HepG2 (cell line): Measurements from ENCODE around the gene SELENOT. TPM values are rescaled to one million over a fixed set of nuclear protein-coding genes. Genes with fewer than 3 reads are reported as not detected.

Experiments
- CCDC6 ChIP-seq: sonication (generic); formaldehyde crosslinking; IDR thresholded peaks from 2 replicates; pipeline ENCODE4 v1.8.1; 2022; ENCODE audit warnings: mild to moderate bottlenecking, missing genetic modification reagents, moderate library complexity
- HOXA3 ChIP-seq: sonication (generic); formaldehyde crosslinking; IDR thresholded peaks from 2 replicates; pipeline ENCODE4 v1.5.0; 2020; ENCODE audit warnings: missing genetic modification reagents
- ISX ChIP-seq: sonication (generic); formaldehyde crosslinking; conservative IDR thresholded peaks from 2 replicates; pipeline ENCODE4 v1.5.0; 2020; ENCODE audit warnings: missing genetic modification reagents
- MAFK ChIP-seq, 2 experiments: IDR thresholded peaks in 1 of 2; conservative IDR thresholded peaks in 1 of 2; 2 replicates each; pipeline ENCODE4 v1.6.1; 2011; ENCODE audit warnings: improper control_type of control experiment in 2 of 2, low read length in 2 of 2
- MAZ ChIP-seq, 2 experiments: sonication (generic) in 1 of 2; formaldehyde crosslinking in 1 of 2; IDR thresholded peaks; 2 replicates each; pipeline versions ENCODE4 v1.5.0 to v1.6.1; 2012 to 2020; ENCODE audit warnings: low read depth in 2 of 2, mild to moderate bottlenecking in 2 of 2, borderline replicate concordance in 1 of 2, improper control_type of control experiment in 1 of 2, low read length in 1 of 2, missing genetic modification reagents in 1 of 2, moderate library complexity in 1 of 2
- MTA3 ChIP-seq: sonication (generic); formaldehyde crosslinking; IDR thresholded peaks from 2 replicates; pipeline ENCODE4 v1.4.0; 2020; ENCODE audit warnings: missing genetic modification reagents
- MYC ChIP-seq: sonication (generic); formaldehyde crosslinking; IDR thresholded peaks from 2 replicates; pipeline ENCODE4 v1.9.0; 2021; ENCODE audit warnings: missing genetic modification reagents, borderline replicate concordance
- ZNF446 ChIP-seq: sonication (generic); formaldehyde crosslinking; IDR thresholded peaks from 2 replicates; pipeline ENCODE4 v1.5.0; 2020; ENCODE audit warnings: mild to moderate bottlenecking, missing genetic modification reagents
- ZNF816 ChIP-seq: sonication (generic); formaldehyde crosslinking; IDR thresholded peaks from 2 replicates; pipeline ENCODE4 v1.8.0; 2022; ENCODE audit warnings: missing genetic modification reagents, mild to moderate bottlenecking, borderline replicate concordance
- ZSCAN9 ChIP-seq: IDR thresholded peaks from 2 replicates; pipeline ENCODE4 v1.6.1; 2016; ENCODE audit warnings: borderline replicate concordance
- polyA plus RNA-seq, 8 experiments: library from polyadenylated mRNA; depleted of rRNA in 3 of 8; stranded (reverse) in 7 of 8; unstranded in 1 of 8; fragments of >200 nt; fragmentation: Illumina TruSeq in 4 of 8; extraction: Trizol in 4 of 8; gene quantifications; 2 replicates each; pipeline versions ENCODE4 v1.2.1 to v1.2.3, GENCODE V29; 2011 to 2016; ENCODE audit warnings: low read depth in 4 of 8, missing spikeins in 1 of 8, mixed read lengths in 1 of 8; ENCODE audit not compliant: insufficient read depth in 1 of 8
- total RNA-seq, 5 experiments: library from RNA; depleted of rRNA; stranded (reverse); fragments of >200 nt; fragmentation: Illumina TruSeq; extraction: Trizol; gene quantifications; 2 replicates each; pipeline ENCODE4 v1.2.3, GENCODE V29; 2016; ENCODE audit warnings: low read depth in 1 of 5
- TF ChIP-seq, protein P1 (sequence below): sonication (generic); formaldehyde crosslinking; IDR thresholded peaks from 2 replicates; pipeline ENCODE4 v1.4.0; 2020; ENCODE audit warnings: missing genetic modification reagents, borderline replicate concordance
- TF ChIP-seq, protein P2 (sequence below): fragments of 450-650 bp; IDR thresholded peaks from 2 replicates; pipeline ENCODE4 v1.6.1; 2017; ENCODE audit warnings: mild to moderate bottlenecking
- TF ChIP-seq, protein P3 (sequence below), 2 experiments: fragments of 450-650 bp in 1 of 2; sonication (generic) in 1 of 2; formaldehyde crosslinking in 1 of 2; IDR thresholded peaks; 2 replicates each; pipeline versions ENCODE4 v1.6.1 to v1.8.0; 2016 to 2022; ENCODE audit warnings: antibody characterized with exemption in 1 of 2, mild to moderate bottlenecking in 1 of 2, missing genetic modification reagents in 1 of 2

Gene SELENOT
- total and polyA plus RNA-seq, 2 of the 13 experiments (the other 11 are each of a cell fraction or from before 2014, with no cell fraction given) = 122 to 273 TPM

DNA sequence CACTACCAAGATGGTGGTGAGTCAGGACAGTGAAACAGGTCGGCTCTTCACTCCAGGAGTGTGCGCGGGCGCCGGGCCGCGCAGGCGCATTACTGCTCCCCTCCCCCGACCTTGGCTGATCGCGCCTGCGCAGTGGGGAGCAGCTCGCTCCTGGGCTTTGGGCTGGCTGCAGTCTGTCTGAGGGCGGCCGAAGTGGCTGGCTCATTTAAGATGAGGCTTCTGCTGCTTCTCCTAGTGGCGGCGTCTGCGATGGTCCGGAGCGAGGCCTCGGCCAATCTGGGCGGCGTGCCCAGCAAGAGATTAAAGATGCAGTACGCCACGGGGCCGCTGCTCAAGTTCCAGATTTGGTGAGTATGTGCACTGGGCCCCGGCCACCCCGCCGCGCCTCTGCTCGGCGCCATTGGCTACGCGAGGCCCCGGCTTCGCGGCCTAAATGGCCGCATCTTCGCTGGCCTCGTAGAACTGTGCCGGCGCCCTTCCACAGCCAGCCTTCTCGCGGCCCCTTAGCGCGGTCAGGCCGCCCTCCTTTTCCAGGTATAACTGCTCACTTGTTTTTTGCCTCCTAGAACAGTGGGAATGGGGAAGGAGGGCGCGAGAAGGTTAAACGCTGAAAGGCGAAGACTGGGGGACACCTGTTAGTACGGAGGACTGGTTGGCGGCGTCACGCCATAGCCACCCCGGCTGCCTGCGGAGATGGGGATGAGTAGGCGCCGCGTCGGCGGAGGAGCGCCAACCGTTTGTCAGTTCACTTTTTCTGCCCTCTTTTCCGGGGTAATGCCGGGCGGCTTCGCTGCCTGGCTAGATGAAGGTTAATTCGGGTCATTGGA lies at the start of gene SELENOT (continued):
- TF ChIP-seq ZNF816 (peak; percentile 98), MAZ (IDR thresholded peaks at IDR 0.05; ENCODE audit: borderline replicate concordance, low read depth, low read length) (0 out of 2 replicates have a peak, but pooled peaks have one; percentile 52), MAZ (CRISPR knock-in tag; IDR thresholded peaks at IDR 0.05; ENCODE audit: low read depth) (no peak), MYC (peak; percentile 74; the same call in 1 of the 2 replicates), ISX (CRISPR knock-in tag) (no peak), ZSCAN9 (CRISPR knock-in tag) (peak; percentile 46; the same call in 1 of the 2 replicates), ZNF446 (CRISPR knock-in tag) (peak; percentile 93), HOXA3 (CRISPR knock-in tag) (peak; percentile 76), MAFK (conservative IDR thresholded peaks at IDR 0.05 in 1 of 2, IDR thresholded peaks at IDR 0.05 in 1 of 2; ENCODE audit: low read length in 2 of 2) (no peak), CCDC6 (CRISPR knock-in tag) (peak; percentile 71), MTA3 (peak; percentile 81; the same call in 1 of the 2 replicates)
- TF ChIP-seq, protein P1, sequence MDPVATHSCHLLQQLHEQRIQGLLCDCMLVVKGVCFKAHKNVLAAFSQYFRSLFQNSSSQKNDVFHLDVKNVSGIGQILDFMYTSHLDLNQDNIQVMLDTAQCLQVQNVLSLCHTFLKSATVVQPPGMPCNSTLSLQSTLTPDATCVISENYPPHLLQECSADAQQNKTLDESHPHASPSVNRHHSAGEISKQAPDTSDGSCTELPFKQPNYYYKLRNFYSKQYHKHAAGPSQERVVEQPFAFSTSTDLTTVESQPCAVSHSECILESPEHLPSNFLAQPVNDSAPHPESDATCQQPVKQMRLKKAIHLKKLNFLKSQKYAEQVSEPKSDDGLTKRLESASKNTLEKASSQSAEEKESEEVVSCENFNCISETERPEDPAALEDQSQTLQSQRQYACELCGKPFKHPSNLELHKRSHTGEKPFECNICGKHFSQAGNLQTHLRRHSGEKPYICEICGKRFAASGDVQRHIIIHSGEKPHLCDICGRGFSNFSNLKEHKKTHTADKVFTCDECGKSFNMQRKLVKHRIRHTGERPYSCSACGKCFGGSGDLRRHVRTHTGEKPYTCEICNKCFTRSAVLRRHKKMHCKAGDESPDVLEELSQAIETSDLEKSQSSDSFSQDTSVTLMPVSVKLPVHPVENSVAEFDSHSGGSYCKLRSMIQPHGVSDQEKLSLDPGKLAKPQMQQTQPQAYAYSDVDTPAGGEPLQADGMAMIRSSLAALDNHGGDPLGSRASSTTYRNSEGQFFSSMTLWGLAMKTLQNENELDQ (CRISPR knock-in tag) = no peak
- TF ChIP-seq, protein P2, sequence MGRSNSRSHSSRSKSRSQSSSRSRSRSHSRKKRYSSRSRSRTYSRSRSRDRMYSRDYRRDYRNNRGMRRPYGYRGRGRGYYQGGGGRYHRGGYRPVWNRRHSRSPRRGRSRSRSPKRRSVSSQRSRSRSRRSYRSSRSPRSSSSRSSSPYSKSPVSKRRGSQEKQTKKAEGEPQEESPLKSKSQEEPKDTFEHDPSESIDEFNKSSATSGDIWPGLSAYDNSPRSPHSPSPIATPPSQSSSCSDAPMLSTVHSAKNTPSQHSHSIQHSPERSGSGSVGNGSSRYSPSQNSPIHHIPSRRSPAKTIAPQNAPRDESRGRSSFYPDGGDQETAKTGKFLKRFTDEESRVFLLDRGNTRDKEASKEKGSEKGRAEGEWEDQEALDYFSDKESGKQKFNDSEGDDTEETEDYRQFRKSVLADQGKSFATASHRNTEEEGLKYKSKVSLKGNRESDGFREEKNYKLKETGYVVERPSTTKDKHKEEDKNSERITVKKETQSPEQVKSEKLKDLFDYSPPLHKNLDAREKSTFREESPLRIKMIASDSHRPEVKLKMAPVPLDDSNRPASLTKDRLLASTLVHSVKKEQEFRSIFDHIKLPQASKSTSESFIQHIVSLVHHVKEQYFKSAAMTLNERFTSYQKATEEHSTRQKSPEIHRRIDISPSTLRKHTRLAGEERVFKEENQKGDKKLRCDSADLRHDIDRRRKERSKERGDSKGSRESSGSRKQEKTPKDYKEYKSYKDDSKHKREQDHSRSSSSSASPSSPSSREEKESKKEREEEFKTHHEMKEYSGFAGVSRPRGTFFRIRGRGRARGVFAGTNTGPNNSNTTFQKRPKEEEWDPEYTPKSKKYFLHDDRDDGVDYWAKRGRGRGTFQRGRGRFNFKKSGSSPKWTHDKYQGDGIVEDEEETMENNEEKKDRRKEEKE = no peak
- TF ChIP-seq, protein P3, sequence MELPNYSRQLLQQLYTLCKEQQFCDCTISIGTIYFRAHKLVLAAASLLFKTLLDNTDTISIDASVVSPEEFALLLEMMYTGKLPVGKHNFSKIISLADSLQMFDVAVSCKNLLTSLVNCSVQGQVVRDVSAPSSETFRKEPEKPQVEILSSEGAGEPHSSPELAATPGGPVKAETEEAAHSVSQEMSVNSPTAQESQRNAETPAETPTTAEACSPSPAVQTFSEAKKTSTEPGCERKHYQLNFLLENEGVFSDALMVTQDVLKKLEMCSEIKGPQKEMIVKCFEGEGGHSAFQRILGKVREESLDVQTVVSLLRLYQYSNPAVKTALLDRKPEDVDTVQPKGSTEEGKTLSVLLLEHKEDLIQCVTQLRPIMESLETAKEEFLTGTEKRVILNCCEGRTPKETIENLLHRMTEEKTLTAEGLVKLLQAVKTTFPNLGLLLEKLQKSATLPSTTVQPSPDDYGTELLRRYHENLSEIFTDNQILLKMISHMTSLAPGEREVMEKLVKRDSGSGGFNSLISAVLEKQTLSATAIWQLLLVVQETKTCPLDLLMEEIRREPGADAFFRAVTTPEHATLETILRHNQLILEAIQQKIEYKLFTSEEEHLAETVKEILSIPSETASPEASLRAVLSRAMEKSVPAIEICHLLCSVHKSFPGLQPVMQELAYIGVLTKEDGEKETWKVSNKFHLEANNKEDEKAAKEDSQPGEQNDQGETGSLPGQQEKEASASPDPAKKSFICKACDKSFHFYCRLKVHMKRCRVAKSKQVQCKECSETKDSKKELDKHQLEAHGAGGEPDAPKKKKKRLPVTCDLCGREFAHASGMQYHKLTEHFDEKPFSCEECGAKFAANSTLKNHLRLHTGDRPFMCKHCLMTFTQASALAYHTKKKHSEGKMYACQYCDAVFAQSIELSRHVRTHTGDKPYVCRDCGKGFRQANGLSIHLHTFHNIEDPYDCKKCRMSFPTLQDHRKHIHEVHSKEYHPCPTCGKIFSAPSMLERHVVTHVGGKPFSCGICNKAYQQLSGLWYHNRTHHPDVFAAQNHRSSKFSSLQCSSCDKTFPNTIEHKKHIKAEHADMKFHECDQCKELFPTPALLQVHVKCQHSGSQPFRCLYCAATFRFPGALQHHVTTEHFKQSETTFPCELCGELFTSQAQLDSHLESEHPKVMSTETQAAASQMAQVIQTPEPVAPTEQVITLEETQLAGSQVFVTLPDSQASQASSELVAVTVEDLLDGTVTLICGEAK (IDR thresholded peaks at IDR 0.05) = no peak
- TF ChIP-seq, protein P3 (CRISPR knock-in tag; IDR thresholded peaks at IDR 0.05) = peak; percentile 78; the same call in 1 of the 2 replicates
